Stimulated activated naive B cell treated with anti-CD40 and anti-IgM and Interleukin-4, amounts not matched to agents 10 μg/mL and 1 μg/mL and 100 μg/mL, for 72 hours (primary cell): Measurements from ENCODE around the gene S100A3.
A peak's percentile ranks its signal among the peaks of the same experiment; 100 is the strongest.
"Not testable (repeated sequence)": the region's sequence is repeated elsewhere in the genome, so short reads cannot be mapped to it uniquely, and the experiment has no call there.

Source experiments
- ATAC-seq, 2 donors: fragments of 150-1000 bp; cut with Tn5 transposase; replicated peaks; 2 replicates each; pipeline ENCODE4 v1.10.0; 2021; ENCODE audit warnings: moderate library complexity in 1 of 2
- DNase-seq: peaks from one replicate; pipeline ENCODE4 v3.0.0; 2021
- H3K27ac Mint-ChIP-seq: one replicate; pipeline ENCODE4 v1.8.0; 2022; ENCODE audit warnings: mild to moderate bottlenecking, mixed read lengths
- H3K27me3 Mint-ChIP-seq, 2 donors: one replicate each; pipeline ENCODE4 v1.8.0; 2022; ENCODE audit warnings: mixed read lengths in 2 of 2
- H3K36me3 Mint-ChIP-seq, 2 donors: one replicate each; pipeline ENCODE4 v1.8.0; 2022; ENCODE audit warnings: mixed read lengths in 2 of 2, mild to moderate bottlenecking in 1 of 2
- H3K4me1 Mint-ChIP-seq, 2 donors: one replicate each; pipeline ENCODE4 v1.8.0; 2022; ENCODE audit warnings: mixed read lengths in 2 of 2, mild to moderate bottlenecking in 1 of 2
- H3K4me3 Mint-ChIP-seq, 2 donors: one replicate each; pipeline ENCODE4 v1.8.0; 2022; ENCODE audit warnings: mild to moderate bottlenecking in 2 of 2, mixed read lengths in 2 of 2, moderate library complexity in 1 of 2
- H3K9me3 Mint-ChIP-seq, 2 donors: one replicate each; pipeline ENCODE4 v1.8.0; 2022; ENCODE audit warnings: mixed read lengths in 2 of 2, mild to moderate bottlenecking in 1 of 2

The S100A3 gene

GRCh38 chr1:153563991-153564390, 14.9 kb upstream of the S100A3 start:
- no peaks in the 10 kb centered on the region for H3K36me3 Mint-ChIP-seq
- H3K27ac Mint-ChIP-seq, result no peak overlapping the region
- H3K4me1 Mint-ChIP-seq, result peaks cover 31 to 40% of the 10 kb centered on the region in 2 donors
- ATAC-seq (no peak), DNase-seq (no peak)
- no peaks in the 10 kb centered on the region for H3K27me3 Mint-ChIP-seq
- H3K4me3 Mint-ChIP-seq, result no peak overlapping the region
- H3K9me3 Mint-ChIP-seq, result no peaks in the 10 kb centered on the region

GRCh38 chr1:153563483-153563901, 14.4 kb upstream of the S100A3 start:
- no peak overlapping the region for H3K27ac Mint-ChIP-seq
- DNase-seq, result no peak
- no peaks in the 10 kb centered on the region for H3K36me3 Mint-ChIP-seq
- H3K4me1 Mint-ChIP-seq, result peaks cover 27 to 35% of the 10 kb centered on the region in 2 donors
- H3K4me3 Mint-ChIP-seq, result no peak overlapping the region
- H3K9me3 Mint-ChIP-seq, result no peaks in the 10 kb centered on the region
- no peak for ATAC-seq
- no peaks in the 10 kb centered on the region for H3K27me3 Mint-ChIP-seq

- H3K27ac Mint-ChIP-seq, DNase-seq: not testable (repeated sequence)
Observed at GRCh38 chr1:153562021-153562420, 13.0 kb upstream of the S100A3 start.

GRCh38 chr1:153561466-153561985, 12.5 kb upstream of the S100A3 start:
- DNase-seq, result no peak
- H3K4me1 Mint-ChIP-seq, result peaks cover 14 to 17% of the 10 kb centered on the region in 2 donors

More at GRCh38 chr1:153562021-153562420, 13.0 kb upstream of the S100A3 start:
- H3K36me3 Mint-ChIP-seq, H3K4me3 Mint-ChIP-seq, H3K27me3 Mint-ChIP-seq, H3K9me3 Mint-ChIP-seq, ATAC-seq: not testable (repeated sequence)
- H3K4me1 Mint-ChIP-seq, result peaks cover 18 to 22% of the 10 kb centered on the region in 2 donors

GRCh38 chr1:153560771-153561465, 11.9 kb upstream of the S100A3 start:
- no peak for DNase-seq
- no peak for ATAC-seq
- Mint-ChIP-seq H3K9me3 (no peaks in the 10 kb centered on the region), H3K27me3 (no peaks in the 10 kb centered on the region), H3K36me3 (no peaks in the 10 kb centered on the region), H3K27ac (no peak overlapping the region), H3K4me3 (no peak overlapping the region), H3K4me1 (peaks cover 10 to 11% of the 10 kb centered on the region in 2 donors)

More at GRCh38 chr1:153561466-153561985, 12.5 kb upstream of the S100A3 start:
- Mint-ChIP-seq H3K27me3 (no peaks in the 10 kb centered on the region), H3K36me3 (no peaks in the 10 kb centered on the region), H3K4me3 (no peak overlapping the region), H3K9me3 (no peaks in the 10 kb centered on the region), H3K27ac (no peak overlapping the region)
- no peak for ATAC-seq

- H3K27ac Mint-ChIP-seq, result no peak overlapping the region
- H3K4me1 Mint-ChIP-seq, result peaks cover 4% of the 10 kb centered on the region in 2 donors
- no peaks in the 10 kb centered on the region for H3K9me3 Mint-ChIP-seq
- H3K36me3 Mint-ChIP-seq, result no peaks in the 10 kb centered on the region
- ATAC-seq (no peak), DNase-seq (no peak)
- H3K27me3 Mint-ChIP-seq, result no peaks in the 10 kb centered on the region
- H3K4me3 Mint-ChIP-seq, result no peak overlapping the region
Observed at GRCh38 chr1:153560241-153560640, 11.2 kb upstream of the S100A3 start.

- ATAC-seq (no peak), DNase-seq (no peak)
- Mint-ChIP-seq H3K4me3 (no peak overlapping the region), H3K27ac (no peak overlapping the region), H3K27me3 (no peaks in the 10 kb centered on the region), H3K4me1 (peaks cover 0 to 5% of the 10 kb centered on the region in 2 donors), H3K36me3 (no peaks in the 10 kb centered on the region), H3K9me3 (no peaks in the 10 kb centered on the region)
Observed at GRCh38 chr1:153557877-153558276, 8.8 kb upstream of the S100A3 start.

GRCh38 chr1:153556348-153556747, 7.3 kb upstream of the S100A3 start:
- Mint-ChIP-seq H3K27me3 (no peaks in the 10 kb centered on the region), H3K27ac (no peak overlapping the region), H3K9me3 (no peaks in the 10 kb centered on the region), H3K4me3 (no peak overlapping the region), H3K4me1 (peaks cover 0 to 5% of the 10 kb centered on the region in 2 donors), H3K36me3 (no peaks in the 10 kb centered on the region)
- DNase-seq, result no peak
- no peak for ATAC-seq

- peaks cover 6 to 22% of the 10 kb centered on the region in 2 donors for H3K4me1 Mint-ChIP-seq
Observed at GRCh38 chr1:153553830-153554541, 4.9 kb upstream of the S100A3 start.

GRCh38 chr1:153553096-153553495, 4.0 kb upstream of the S100A3 start:
- Mint-ChIP-seq H3K27me3 (peaks cover 0 to 10% of the 10 kb centered on the region in 2 donors), H3K4me3 (no peak overlapping the region), H3K4me1 (peaks cover 12 to 27% of the 10 kb centered on the region in 2 donors), H3K27ac (no peak overlapping the region), H3K36me3 (no peaks in the 10 kb centered on the region), H3K9me3 (no peaks in the 10 kb centered on the region)
- DNase-seq (no peak), ATAC-seq (no peak)

More at GRCh38 chr1:153553830-153554541, 4.9 kb upstream of the S100A3 start:
- peaks cover 0 to 5% of the 10 kb centered on the region in 2 donors for H3K27me3 Mint-ChIP-seq
- H3K27ac Mint-ChIP-seq, result no peak overlapping the region
- H3K36me3 Mint-ChIP-seq, result no peaks in the 10 kb centered on the region
- ATAC-seq (peak; percentile 18 to 31), DNase-seq (no peak)
- H3K9me3 Mint-ChIP-seq, result no peaks in the 10 kb centered on the region
- H3K4me3 Mint-ChIP-seq, result no peak overlapping the region

- H3K4me3 Mint-ChIP-seq, result no peak overlapping the region
- no peak overlapping the region for H3K27ac Mint-ChIP-seq
- H3K36me3 Mint-ChIP-seq, result no peaks in the 10 kb centered on the region
- H3K9me3 Mint-ChIP-seq, result no peaks in the 10 kb centered on the region
- DNase-seq, result no peak
- no peak for ATAC-seq
- peaks cover 0 to 10% of the 10 kb centered on the region in 2 donors for H3K27me3 Mint-ChIP-seq
- H3K4me1 Mint-ChIP-seq, result peaks cover 12 to 27% of the 10 kb centered on the region in 2 donors
Observed at GRCh38 chr1:153552335-153552734, 3.3 kb upstream of the S100A3 start.

- no peak for DNase-seq
- peaks cover 15 to 35% of the 10 kb centered on the region in 2 donors for H3K4me1 Mint-ChIP-seq
- ATAC-seq, result no peak
- H3K27me3 Mint-ChIP-seq, result peaks cover 0 to 10% of the 10 kb centered on the region in 2 donors
- no peaks in the 10 kb centered on the region for H3K9me3 Mint-ChIP-seq
- no peak overlapping the region for H3K27ac Mint-ChIP-seq
- no peaks in the 10 kb centered on the region for H3K36me3 Mint-ChIP-seq
- H3K4me3 Mint-ChIP-seq, result no peak overlapping the region
Observed at GRCh38 chr1:153550827-153551500, 1.9 kb upstream of the S100A3 start.

- Mint-ChIP-seq H3K4me1 (peaks cover 21 to 41% of the 10 kb centered on the region in 2 donors), H3K4me3 (no peak overlapping the region), H3K9me3 (no peaks in the 10 kb centered on the region), H3K27ac (no peak overlapping the region), H3K27me3 (peaks cover 0 to 13% of the 10 kb centered on the region in 2 donors), H3K36me3 (peaks cover 0 to 5% of the 10 kb centered on the region in 2 donors)
- DNase-seq, result no peak
- ATAC-seq, result no peak
Observed at GRCh38 chr1:153550398-153550758, 1.3 kb upstream of the S100A3 start.

- Mint-ChIP-seq H3K9me3 (no peaks in the 10 kb centered on the region), H3K4me3 (no peak overlapping the region), H3K4me1 (peaks cover 26 to 46% of the 10 kb centered on the region in 2 donors), H3K27ac (no peak overlapping the region), H3K27me3 (peaks cover 0 to 13% of the 10 kb centered on the region in 2 donors), H3K36me3 (peaks cover 1 to 10% of the 10 kb centered on the region in 2 donors)
- no peak for ATAC-seq
- DNase-seq, result no peak
Observed at GRCh38 chr1:153549741-153550397, 811 bp upstream of the S100A3 start.
